ENCODE measurements around the gene TRIM71. TPM values are rescaled to one million over a fixed set of nuclear protein-coding genes. Genes with fewer than 3 reads are reported as not detected.

Gene TRIM71
- total RNA-seq, 2 donors from 2014 or later = 154 to 169 TPM

DNA sequence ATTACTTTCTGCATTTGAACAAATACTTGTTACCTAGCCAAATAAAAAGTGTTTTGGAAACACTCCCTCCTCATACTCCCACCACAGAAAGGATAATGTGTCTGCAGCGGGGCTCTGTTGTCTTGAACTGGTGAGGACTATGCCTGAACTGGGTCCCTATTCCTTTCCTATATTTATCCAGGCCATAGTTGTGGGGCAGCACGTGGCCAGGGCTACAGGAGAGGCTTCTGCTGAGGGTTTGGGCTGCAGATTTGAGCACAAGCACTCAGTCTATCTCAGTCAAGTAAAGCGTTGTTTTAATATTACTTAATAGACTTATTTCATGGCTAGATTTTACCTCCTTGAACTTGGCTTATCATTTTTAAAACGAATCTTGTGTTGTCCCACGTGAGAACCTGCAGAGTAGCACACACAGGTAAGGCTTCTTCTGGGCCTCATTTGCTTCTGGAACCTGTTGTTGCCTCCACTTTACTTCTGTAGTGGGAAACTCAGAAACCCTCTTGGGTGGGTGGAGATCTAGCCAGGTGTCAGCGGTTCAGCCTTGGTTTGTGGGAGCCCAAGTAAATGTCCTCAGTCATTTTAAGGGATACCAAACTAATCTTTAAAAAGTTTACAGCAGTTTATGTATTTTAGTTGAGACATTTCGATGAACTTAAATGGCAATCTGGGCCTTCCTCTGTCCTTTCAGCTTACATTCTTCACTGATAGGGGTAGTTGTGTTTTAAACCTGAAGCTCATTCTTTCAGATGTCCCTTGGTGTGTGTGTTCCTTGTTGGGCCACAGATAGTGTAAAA lies 51.1 kb downstream of the TRIM71 start:
- peak overlapping the region; percentile 60 for H3K4me3 ChIP-seq (ENCODE audit: low read length)
- H3K27ac ChIP-seq (ENCODE audit: low read depth, low read length) = peak overlapping the region; percentile 89
- no peaks in the 10 kb centered on the region for H3K9me3 ChIP-seq (ENCODE audit: control insufficient read depth, low read length)
- H3K27ac Mint-ChIP-seq = peak overlapping the region; percentile 94
- H3K4me3 Mint-ChIP-seq = peak overlapping the region; percentile 45
- peaks cover 9% of the 10 kb centered on the region for H3K36me3 Mint-ChIP-seq (ENCODE audit: low read depth)
- no peaks in the 10 kb centered on the region for H3K27me3 Mint-ChIP-seq (ENCODE audit: insufficient read depth)
- peaks cover 28% of the 10 kb centered on the region for H3K4me1 ChIP-seq (ENCODE audit: control insufficient read depth, insufficient read depth, low read length)
- TF ChIP-seq, protein P1, sequence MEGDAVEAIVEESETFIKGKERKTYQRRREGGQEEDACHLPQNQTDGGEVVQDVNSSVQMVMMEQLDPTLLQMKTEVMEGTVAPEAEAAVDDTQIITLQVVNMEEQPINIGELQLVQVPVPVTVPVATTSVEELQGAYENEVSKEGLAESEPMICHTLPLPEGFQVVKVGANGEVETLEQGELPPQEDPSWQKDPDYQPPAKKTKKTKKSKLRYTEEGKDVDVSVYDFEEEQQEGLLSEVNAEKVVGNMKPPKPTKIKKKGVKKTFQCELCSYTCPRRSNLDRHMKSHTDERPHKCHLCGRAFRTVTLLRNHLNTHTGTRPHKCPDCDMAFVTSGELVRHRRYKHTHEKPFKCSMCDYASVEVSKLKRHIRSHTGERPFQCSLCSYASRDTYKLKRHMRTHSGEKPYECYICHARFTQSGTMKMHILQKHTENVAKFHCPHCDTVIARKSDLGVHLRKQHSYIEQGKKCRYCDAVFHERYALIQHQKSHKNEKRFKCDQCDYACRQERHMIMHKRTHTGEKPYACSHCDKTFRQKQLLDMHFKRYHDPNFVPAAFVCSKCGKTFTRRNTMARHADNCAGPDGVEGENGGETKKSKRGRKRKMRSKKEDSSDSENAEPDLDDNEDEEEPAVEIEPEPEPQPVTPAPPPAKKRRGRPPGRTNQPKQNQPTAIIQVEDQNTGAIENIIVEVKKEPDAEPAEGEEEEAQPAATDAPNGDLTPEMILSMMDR (conservative IDR thresholded peaks at IDR 0.05) = no peak
- H3K27me3 ChIP-seq (ENCODE audit: control insufficient read depth, insufficient read depth, low read length, poor library complexity, severe bottlenecking) = no peaks in the 10 kb centered on the region
- peak overlapping the region; percentile 58 for H3K9ac ChIP-seq (ENCODE audit: extremely low read depth, low read length, poor library complexity, severe bottlenecking)
- DNase-seq = peak; percentile 71
- peaks cover 19% of the 10 kb centered on the region for H3K36me3 ChIP-seq (ENCODE audit: control insufficient read depth, insufficient read depth, low read length)
- peaks cover 93% of the 10 kb centered on the region for H3K4me1 Mint-ChIP-seq
- H3K9me3 Mint-ChIP-seq = no peaks in the 10 kb centered on the region
- 21 to 27% methylated on average over 5 to 7 of the region's 7 CpGs for WGBS, 2 experiments (ENCODE audit: insufficient coverage in 1 of 2, insufficient read length in 1 of 2)

DNA sequence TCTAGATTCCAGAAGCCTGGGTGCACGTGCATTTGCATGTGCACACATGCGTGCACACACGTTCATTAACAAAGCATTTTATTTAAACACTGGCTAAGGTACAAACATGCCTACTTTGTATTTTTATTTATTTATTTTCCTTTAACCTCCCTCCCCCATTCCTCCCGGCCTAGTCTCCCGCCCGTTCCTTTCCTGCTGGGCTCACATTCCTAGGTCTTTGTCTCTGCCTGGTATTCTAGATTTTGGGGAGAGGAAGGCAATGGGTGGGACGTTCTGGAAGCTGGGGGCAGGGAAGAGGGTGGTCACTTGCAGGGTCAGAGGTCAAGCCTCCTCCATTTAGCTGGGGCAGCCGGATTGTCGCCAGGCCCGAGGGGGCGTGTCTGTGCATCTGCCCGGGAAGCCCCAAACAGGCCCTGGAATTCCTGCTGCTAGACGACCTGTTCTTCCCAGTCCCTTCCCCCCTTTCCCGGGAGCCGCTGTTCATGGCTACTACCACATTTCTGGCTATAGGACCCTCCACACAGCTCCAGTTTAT lies 51.8 kb downstream of the TRIM71 start:
- TF ChIP-seq, protein P1 (conservative IDR thresholded peaks at IDR 0.05) = no peak
- Mint-ChIP-seq H3K36me3 (ENCODE audit: low read depth) (peaks cover 14% of the 10 kb centered on the region), H3K27ac (peak overlapping the region; percentile 94), H3K9me3 (no peaks in the 10 kb centered on the region), H3K4me3 (peak overlapping the region; percentile 45), H3K27me3 (ENCODE audit: insufficient read depth) (no peaks in the 10 kb centered on the region), H3K4me1 (peaks cover 87% of the 10 kb centered on the region)
- H3K4me1 ChIP-seq (ENCODE audit: control insufficient read depth, insufficient read depth, low read length) = peaks cover 24% of the 10 kb centered on the region
- H3K9ac ChIP-seq (ENCODE audit: extremely low read depth, low read length, poor library complexity, severe bottlenecking) = peak overlapping the region; percentile 58
- peak overlapping the region; percentile 70 for H3K4me3 ChIP-seq (ENCODE audit: low read length)
- peaks cover 24% of the 10 kb centered on the region for H3K36me3 ChIP-seq (ENCODE audit: control insufficient read depth, insufficient read depth, low read length)
- H3K9me3 ChIP-seq (ENCODE audit: control insufficient read depth, low read length) = no peaks in the 10 kb centered on the region
- H3K27ac ChIP-seq (ENCODE audit: low read depth, low read length) = peak overlapping the region; percentile 89
- no peaks in the 10 kb centered on the region for H3K27me3 ChIP-seq (ENCODE audit: control insufficient read depth, insufficient read depth, low read length, poor library complexity, severe bottlenecking)
- DNase-seq = peak; percentile 99
- 2 to 4% methylated on average over 8 to 15 of the region's 15 CpGs for WGBS, 2 experiments (ENCODE audit: insufficient coverage in 1 of 2, insufficient read length in 1 of 2)

DNA sequence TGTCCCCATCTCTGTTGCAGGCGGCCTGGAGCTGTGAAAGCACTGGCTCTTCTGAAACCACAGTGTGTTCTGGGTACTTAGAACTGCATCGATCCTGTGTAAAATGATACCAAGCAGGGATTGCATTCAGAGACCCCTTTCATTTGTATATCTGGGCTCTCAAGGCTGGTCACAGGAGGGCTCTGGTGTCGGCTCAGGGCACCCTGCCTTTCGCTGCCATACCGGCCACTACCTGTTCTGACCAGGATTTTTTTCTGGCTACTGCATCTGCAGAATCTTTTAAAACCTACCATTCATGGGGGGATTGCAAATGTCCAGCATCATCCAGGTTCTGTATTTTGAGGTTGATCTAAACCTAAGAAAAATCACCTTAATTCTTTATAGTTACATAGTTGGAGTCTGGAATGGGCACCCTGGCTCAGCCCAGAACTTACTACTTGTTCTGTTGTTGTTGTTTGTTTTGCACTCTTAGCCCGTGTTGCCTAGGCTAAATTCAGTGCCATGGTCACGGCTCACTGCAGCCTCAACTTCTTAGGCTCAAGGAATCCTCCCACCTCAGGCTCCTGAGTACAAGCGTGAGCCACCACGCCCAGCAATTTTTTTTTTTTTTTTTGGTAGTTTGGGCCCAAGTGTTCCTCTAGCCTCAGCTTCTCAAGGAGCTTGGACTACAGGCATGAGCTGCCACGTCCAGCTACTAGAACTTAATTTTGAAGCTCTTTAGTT lies 52.7 kb downstream of the TRIM71 start:
- peak overlapping the region; percentile 45 for H3K4me3 Mint-ChIP-seq
- Histone ChIP-seq H3K4me1 (ENCODE audit: control insufficient read depth, insufficient read depth, low read length) (peaks cover 24% of the 10 kb centered on the region), H3K9ac (ENCODE audit: extremely low read depth, low read length, poor library complexity, severe bottlenecking) (peak overlapping the region; percentile 26), H3K27me3 (ENCODE audit: control insufficient read depth, insufficient read depth, low read length, poor library complexity, severe bottlenecking) (no peaks in the 10 kb centered on the region), H3K27ac (ENCODE audit: low read depth, low read length) (peak overlapping the region; percentile 89), H3K36me3 (ENCODE audit: control insufficient read depth, insufficient read depth, low read length) (peaks cover 33% of the 10 kb centered on the region), H3K4me3 (ENCODE audit: low read length) (peak overlapping the region; percentile 70), H3K9me3 (ENCODE audit: control insufficient read depth, low read length) (no peaks in the 10 kb centered on the region)
- H3K4me1 Mint-ChIP-seq = peaks cover 77% of the 10 kb centered on the region
- peaks cover 19% of the 10 kb centered on the region for H3K36me3 Mint-ChIP-seq (ENCODE audit: low read depth)
- peak overlapping the region; percentile 94 for H3K27ac Mint-ChIP-seq
- no peaks in the 10 kb centered on the region for H3K27me3 Mint-ChIP-seq (ENCODE audit: insufficient read depth)
- TF ChIP-seq, protein P1 (conservative IDR thresholded peaks at IDR 0.05) = no peak
- H3K9me3 Mint-ChIP-seq = no peaks in the 10 kb centered on the region
- DNase-seq = no peak
- WGBS, 2 experiments (ENCODE audit: insufficient coverage in 1 of 2, insufficient read length in 1 of 2) = 60 to 65% methylated on average over 7 to 10 of the region's 10 CpGs
